HepG2 (cell line): ENCODE data around the gene TNP1. TPM values are rescaled to one million over a fixed set of nuclear protein-coding genes. Genes with fewer than 3 reads are reported as not detected.

Source experiments
- ATF5 ChIP-seq: sonication (generic); formaldehyde crosslinking; IDR thresholded peaks from 2 replicates; pipeline ENCODE4 v1.4.0; 2020; ENCODE audit warnings: mild to moderate bottlenecking, low read depth, missing genetic modification reagents
- HNF1A ChIP-seq, 2 experiments: sonication (generic) in 1 of 2; formaldehyde crosslinking in 1 of 2; IDR thresholded peaks; 2 replicates each; pipeline versions ENCODE4 v1.4.0 to v1.6.1; 2016 to 2020; ENCODE audit warnings: borderline replicate concordance in 1 of 2, low read depth in 1 of 2, mild to moderate bottlenecking in 1 of 2, missing genetic modification reagents in 1 of 2
- HOXD1 ChIP-seq: sonication (generic); formaldehyde crosslinking; IDR thresholded peaks from 2 replicates; pipeline ENCODE4 v1.5.0; 2020; ENCODE audit warnings: missing genetic modification reagents
- PAF1 ChIP-seq: IDR thresholded peaks from 2 replicates; pipeline ENCODE4 v1.6.1; 2016; ENCODE audit warnings: missing genetic modification reagents, missing compliant biosample characterization
- RORA ChIP-seq: sonication (generic); formaldehyde crosslinking; IDR thresholded peaks from 2 replicates; pipeline ENCODE4 v1.5.0; 2020; ENCODE audit warnings: mild to moderate bottlenecking, missing genetic modification reagents, moderate library complexity
- SALL1 ChIP-seq: sonication (generic); formaldehyde crosslinking; IDR thresholded peaks from 2 replicates; pipeline ENCODE4 v1.8.0; 2022; ENCODE audit warnings: mild to moderate bottlenecking, missing genetic modification reagents
- ZNF263 ChIP-seq: sonication (generic); formaldehyde crosslinking; IDR thresholded peaks from 2 replicates; pipeline ENCODE4 v1.4.0; 2020; ENCODE audit warnings: missing genetic modification reagents
- ZNF513 ChIP-seq: sonication (generic); formaldehyde crosslinking; conservative IDR thresholded peaks from 2 replicates; pipeline ENCODE4 v1.5.0; 2020; ENCODE audit warnings: missing genetic modification reagents
- polyA plus RNA-seq, 8 experiments: library from polyadenylated mRNA; depleted of rRNA in 3 of 8; stranded (reverse) in 7 of 8; unstranded in 1 of 8; fragments of >200 nt; fragmentation: Illumina TruSeq in 4 of 8; extraction: Trizol in 4 of 8; gene quantifications; 2 replicates each; pipeline versions ENCODE4 v1.2.1 to v1.2.3, GENCODE V29; 2011 to 2016; ENCODE audit warnings: low read depth in 4 of 8, missing spikeins in 1 of 8, mixed read lengths in 1 of 8; ENCODE audit not compliant: insufficient read depth in 1 of 8
- total RNA-seq, 5 experiments: library from RNA; depleted of rRNA; stranded (reverse); fragments of >200 nt; fragmentation: Illumina TruSeq; extraction: Trizol; gene quantifications; 2 replicates each; pipeline ENCODE4 v1.2.3, GENCODE V29; 2016; ENCODE audit warnings: low read depth in 1 of 5
- TF ChIP-seq, protein P1 (sequence below): sonication (generic); formaldehyde crosslinking; IDR thresholded peaks from 2 replicates; pipeline ENCODE4 v1.5.0; 2020; ENCODE audit warnings: missing genetic modification reagents, mild to moderate bottlenecking, borderline replicate concordance
- TF ChIP-seq, protein P2 (sequence below): sonication (generic); formaldehyde crosslinking; IDR thresholded peaks from 2 replicates; pipeline ENCODE4 v1.4.0; 2020; ENCODE audit warnings: missing genetic modification reagents, borderline replicate concordance
- TF ChIP-seq, protein P3 (sequence below): sonication (generic); formaldehyde crosslinking; IDR thresholded peaks from 2 replicates; pipeline ENCODE4 v1.4.0; 2020; ENCODE audit warnings: missing genetic modification reagents

TNP1 gene
- total and polyA plus RNA-seq, 2 of the 13 experiments (the other 11 are each of a cell fraction or from before 2014, with no cell fraction given), result not detected

DNA sequence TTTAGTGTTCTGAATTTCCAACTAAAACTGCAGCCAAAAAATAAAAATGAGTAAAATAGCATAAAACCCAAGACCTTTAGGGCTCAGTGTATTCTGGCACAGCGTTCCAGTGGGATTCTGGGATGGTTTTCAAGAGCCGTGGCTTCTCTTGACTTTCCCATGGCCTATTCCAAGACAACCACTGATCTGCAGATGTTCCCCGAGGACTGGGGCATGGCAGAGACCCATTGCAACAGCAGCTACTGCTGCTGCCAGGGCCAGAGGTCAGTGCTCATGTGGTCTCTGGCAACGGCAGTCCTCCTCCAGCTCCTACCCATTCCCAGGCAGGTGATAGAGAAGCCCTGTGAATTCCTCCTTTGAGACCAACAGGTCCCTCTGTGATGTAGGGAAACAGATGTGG, 26.8 kb downstream of the TNP1 start (continued):
- TF ChIP-seq HNF1A (IDR thresholded peaks at IDR 0.05; ENCODE audit: low read depth), result no peak
- TF ChIP-seq HNF1A (CRISPR knock-in tag; IDR thresholded peaks at IDR 0.05; ENCODE audit: borderline replicate concordance), result no peak
- TF ChIP-seq, protein P1, sequence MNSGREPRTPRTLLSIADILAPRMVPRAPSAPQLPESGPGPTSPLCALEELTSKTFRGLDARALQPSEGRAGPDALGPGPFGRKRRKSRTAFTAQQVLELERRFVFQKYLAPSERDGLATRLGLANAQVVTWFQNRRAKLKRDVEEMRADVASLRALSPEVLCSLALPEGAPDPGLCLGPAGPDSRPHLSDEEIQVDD (CRISPR knock-in tag), result no peak
- no peak for TF ChIP-seq PAF1 (CRISPR knock-in tag)
- TF ChIP-seq ZNF513 (CRISPR knock-in tag), result no peak
- TF ChIP-seq HOXD1, result no peak
- TF ChIP-seq ZNF263 (CRISPR knock-in tag), result no peak
- TF ChIP-seq SALL1 (CRISPR knock-in tag), result no peak
- TF ChIP-seq, protein P2, sequence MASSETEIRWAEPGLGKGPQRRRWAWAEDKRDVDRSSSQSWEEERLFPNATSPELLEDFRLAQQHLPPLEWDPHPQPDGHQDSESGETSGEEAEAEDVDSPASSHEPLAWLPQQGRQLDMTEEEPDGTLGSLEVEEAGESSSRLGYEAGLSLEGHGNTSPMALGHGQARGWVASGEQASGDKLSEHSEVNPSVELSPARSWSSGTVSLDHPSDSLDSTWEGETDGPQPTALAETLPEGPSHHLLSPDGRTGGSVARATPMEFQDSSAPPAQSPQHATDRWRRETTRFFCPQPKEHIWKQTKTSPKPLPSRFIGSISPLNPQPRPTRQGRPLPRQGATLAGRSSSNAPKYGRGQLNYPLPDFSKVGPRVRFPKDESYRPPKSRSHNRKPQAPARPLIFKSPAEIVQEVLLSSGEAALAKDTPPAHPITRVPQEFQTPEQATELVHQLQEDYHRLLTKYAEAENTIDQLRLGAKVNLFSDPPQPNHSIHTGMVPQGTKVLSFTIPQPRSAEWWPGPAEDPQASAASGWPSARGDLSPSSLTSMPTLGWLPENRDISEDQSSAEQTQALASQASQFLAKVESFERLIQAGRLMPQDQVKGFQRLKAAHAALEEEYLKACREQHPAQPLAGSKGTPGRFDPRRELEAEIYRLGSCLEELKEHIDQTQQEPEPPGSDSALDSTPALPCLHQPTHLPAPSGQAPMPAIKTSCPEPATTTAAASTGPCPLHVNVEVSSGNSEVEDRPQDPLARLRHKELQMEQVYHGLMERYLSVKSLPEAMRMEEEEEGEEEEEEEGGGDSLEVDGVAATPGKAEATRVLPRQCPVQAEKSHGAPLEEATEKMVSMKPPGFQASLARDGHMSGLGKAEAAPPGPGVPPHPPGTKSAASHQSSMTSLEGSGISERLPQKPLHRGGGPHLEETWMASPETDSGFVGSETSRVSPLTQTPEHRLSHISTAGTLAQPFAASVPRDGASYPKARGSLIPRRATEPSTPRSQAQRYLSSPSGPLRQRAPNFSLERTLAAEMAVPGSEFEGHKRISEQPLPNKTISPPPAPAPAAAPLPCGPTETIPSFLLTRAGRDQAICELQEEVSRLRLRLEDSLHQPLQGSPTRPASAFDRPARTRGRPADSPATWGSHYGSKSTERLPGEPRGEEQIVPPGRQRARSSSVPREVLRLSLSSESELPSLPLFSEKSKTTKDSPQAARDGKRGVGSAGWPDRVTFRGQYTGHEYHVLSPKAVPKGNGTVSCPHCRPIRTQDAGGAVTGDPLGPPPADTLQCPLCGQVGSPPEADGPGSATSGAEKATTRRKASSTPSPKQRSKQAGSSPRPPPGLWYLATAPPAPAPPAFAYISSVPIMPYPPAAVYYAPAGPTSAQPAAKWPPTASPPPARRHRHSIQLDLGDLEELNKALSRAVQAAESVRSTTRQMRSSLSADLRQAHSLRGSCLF (CRISPR knock-in tag), result no peak
- no peak for TF ChIP-seq ATF5 (CRISPR knock-in tag)
- TF ChIP-seq, protein P3, sequence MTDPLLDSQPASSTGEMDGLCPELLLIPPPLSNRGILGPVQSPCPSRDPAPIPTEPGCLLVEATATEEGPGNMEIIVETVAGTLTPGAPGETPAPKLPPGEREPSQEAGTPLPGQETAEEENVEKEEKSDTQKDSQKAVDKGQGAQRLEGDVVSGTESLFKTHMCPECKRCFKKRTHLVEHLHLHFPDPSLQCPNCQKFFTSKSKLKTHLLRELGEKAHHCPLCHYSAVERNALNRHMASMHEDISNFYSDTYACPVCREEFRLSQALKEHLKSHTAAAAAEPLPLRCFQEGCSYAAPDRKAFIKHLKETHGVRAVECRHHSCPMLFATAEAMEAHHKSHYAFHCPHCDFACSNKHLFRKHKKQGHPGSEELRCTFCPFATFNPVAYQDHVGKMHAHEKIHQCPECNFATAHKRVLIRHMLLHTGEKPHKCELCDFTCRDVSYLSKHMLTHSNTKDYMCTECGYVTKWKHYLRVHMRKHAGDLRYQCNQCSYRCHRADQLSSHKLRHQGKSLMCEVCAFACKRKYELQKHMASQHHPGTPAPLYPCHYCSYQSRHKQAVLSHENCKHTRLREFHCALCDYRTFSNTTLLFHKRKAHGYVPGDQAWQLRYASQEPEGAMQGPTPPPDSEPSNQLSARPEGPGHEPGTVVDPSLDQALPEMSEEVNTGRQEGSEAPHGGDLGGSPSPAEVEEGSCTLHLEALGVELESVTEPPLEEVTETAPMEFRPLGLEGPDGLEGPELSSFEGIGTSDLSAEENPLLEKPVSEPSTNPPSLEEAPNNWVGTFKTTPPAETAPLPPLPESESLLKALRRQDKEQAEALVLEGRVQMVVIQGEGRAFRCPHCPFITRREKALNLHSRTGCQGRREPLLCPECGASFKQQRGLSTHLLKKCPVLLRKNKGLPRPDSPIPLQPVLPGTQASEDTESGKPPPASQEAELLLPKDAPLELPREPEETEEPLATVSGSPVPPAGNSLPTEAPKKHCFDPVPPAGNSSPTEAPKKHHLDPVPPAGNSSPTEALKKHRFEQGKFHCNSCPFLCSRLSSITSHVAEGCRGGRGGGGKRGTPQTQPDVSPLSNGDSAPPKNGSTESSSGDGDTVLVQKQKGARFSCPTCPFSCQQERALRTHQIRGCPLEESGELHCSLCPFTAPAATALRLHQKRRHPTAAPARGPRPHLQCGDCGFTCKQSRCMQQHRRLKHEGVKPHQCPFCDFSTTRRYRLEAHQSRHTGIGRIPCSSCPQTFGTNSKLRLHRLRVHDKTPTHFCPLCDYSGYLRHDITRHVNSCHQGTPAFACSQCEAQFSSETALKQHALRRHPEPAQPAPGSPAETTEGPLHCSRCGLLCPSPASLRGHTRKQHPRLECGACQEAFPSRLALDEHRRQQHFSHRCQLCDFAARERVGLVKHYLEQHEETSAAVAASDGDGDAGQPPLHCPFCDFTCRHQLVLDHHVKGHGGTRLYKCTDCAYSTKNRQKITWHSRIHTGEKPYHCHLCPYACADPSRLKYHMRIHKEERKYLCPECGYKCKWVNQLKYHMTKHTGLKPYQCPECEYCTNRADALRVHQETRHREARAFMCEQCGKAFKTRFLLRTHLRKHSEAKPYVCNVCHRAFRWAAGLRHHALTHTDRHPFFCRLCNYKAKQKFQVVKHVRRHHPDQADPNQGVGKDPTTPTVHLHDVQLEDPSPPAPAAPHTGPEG (CRISPR knock-in tag), result no peak
- no peak for TF ChIP-seq RORA (CRISPR knock-in tag)
